GM12891 (cell line): ENCODE data around the gene CCNQ.

Experiments used
- DNase-seq: peaks from one replicate; pipeline ENCODE4 v3.0.0; 2011; ENCODE audit warnings: low spot score; ENCODE audit not compliant: insufficient read length
- FAIRE-seq: peaks from 2 replicates; lab custom pipeline; 2011; peaks lifted over from hg19 to GRCh38; lab: Jason Lieb, UNC
- PAX5 ChIP-seq: IDR thresholded peaks from 2 replicates; pipeline ENCODE4 v1.6.1; 2011; ENCODE audit warnings: low read length, moderate library complexity, mild to moderate bottlenecking; ENCODE audit not compliant: insufficient read depth, severe bottlenecking
- POLR2A ChIP-seq: IDR thresholded peaks from 2 replicates; pipeline ENCODE4 v1.6.1; 2011; ENCODE audit warnings: low read depth, low read length, control low read depth
- POLR2AphosphoS5 ChIP-seq: IDR thresholded peaks from 2 replicates; pipeline ENCODE4 v1.6.1; 2011; ENCODE audit warnings: low read depth, low read length, control low read depth
- POU2F2 ChIP-seq: IDR thresholded peaks from 2 replicates; pipeline ENCODE4 v1.6.1; 2011; ENCODE audit warnings: low read depth, mild to moderate bottlenecking, control low read depth, low read length, moderate library complexity
- SPI1 ChIP-seq: IDR thresholded peaks from 2 replicates; pipeline ENCODE4 v1.6.1; 2011; ENCODE audit warnings: low read depth, low read length, control low read depth
- TAF1 ChIP-seq: IDR thresholded peaks from 2 replicates; pipeline ENCODE4 v1.6.1; 2011; ENCODE audit warnings: low read depth, low read length, control low read depth

CCNQ gene

GRCh38 chrX:153637121-153638040 is 38.4 kb upstream of the CCNQ start:
- FAIRE-seq, result no peak
- TF ChIP-seq PAX5 (no peak), POLR2A (no peak), POLR2AphosphoS5 (no peak), SPI1 (no peak), POU2F2 (no peak), TAF1 (no peak)
- DNase-seq, result no peak

DNA sequence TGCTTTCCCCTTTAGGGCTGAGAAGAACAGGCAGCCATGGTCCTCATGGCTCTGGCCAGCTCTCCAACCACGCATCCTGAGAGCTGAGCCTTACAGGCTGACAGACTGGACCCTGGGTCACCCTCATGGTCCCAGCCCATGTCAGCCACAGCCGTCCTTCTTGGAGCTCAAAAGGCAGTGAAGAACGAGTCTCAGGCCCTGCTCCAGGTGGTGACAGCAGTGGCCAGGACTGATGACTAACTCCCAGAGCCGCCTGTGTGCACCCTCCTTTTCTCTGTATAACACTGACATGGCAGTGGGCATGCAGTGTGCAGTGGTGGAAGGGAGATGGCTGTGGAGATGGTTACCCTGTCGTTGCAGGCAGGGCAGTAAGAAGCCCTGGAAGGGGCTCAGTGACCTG is 37.8 kb upstream of the CCNQ start:
- TF ChIP-seq TAF1, result no peak
- no peak for TF ChIP-seq POLR2A
- TF ChIP-seq POU2F2, result no peak
- TF ChIP-seq POLR2AphosphoS5, result no peak
- no peak for TF ChIP-seq PAX5
- no peak for TF ChIP-seq SPI1
- DNase-seq, result no peak
- FAIRE-seq, result no peak

- FAIRE-seq (no peak), DNase-seq (no peak)
Measured at GRCh38 chrX:153635788-153636668, 37.1 kb upstream of the CCNQ start.

GRCh38 chrX:153635388-153635787 is 36.4 kb upstream of the CCNQ start:
- DNase-seq (no peak), FAIRE-seq (no peak)
- TF ChIP-seq POU2F2, result no peak
- TF ChIP-seq TAF1, result no peak
- TF ChIP-seq POLR2A, result no peak
- TF ChIP-seq SPI1, result no peak
- no peak for TF ChIP-seq PAX5
- no peak for TF ChIP-seq POLR2AphosphoS5

More at GRCh38 chrX:153635788-153636668, 37.1 kb upstream of the CCNQ start:
- TF ChIP-seq TAF1, result no peak
- TF ChIP-seq PAX5, result no peak
- no peak for TF ChIP-seq SPI1

DNA sequence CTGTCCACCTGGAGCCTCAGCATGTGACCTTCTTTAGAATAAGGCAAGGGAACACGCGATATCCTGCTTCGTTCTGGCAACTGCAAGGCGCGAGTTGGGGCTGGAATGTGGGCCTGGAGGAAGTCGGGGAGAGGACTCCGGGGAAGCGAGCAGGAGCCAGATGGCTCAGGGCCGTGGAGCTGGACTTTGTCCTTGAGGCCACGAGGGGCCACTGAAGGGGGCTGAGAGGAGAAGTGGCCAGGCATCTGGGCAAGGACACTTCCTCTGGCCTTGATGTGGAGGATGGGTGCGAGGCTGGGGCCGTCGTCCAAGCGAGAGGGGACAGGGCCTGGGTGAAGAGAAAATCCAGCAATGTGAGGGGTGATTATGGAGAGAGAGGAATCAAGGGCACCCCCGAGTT is 35.9 kb upstream of the CCNQ start:
- FAIRE-seq (no peak), DNase-seq (no peak)
- TF ChIP-seq TAF1 (no peak), POU2F2 (no peak), POLR2A (no peak), POLR2AphosphoS5 (no peak), PAX5 (no peak), SPI1 (no peak)

- DNase-seq (no peak), FAIRE-seq (no peak)
- TF ChIP-seq POLR2A (no peak), POU2F2 (no peak), TAF1 (no peak), PAX5 (no peak), POLR2AphosphoS5 (no peak), SPI1 (no peak)
Measured at GRCh38 chrX:153634236-153634635, 35.3 kb upstream of the CCNQ start.

DNA sequence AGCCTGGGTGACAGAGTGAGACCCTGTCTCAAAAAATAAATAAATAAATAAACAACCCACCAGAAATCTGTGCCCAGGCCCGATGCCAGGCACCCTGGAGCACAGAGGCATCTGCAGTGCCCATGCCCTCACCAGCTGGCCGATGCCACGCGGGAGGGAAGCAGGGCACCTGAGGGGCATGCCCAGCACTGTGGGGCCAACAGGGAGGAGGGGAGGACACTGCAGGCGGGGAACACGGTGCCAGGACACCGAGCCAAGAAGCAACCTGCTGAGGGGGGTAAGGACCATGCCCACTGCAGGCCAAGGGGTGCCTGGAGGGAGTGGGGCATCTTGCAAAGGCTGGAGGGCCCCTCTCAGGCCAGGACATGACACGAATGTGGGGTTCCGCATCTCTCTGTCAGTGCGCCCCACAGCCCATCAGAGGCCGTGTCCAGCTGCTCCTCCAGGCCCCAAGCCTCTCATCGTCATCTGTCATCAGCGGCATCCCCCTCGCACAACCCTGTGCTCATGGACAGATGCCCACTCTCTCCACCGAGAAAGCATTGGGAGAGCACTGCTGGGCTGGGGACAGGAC is 34.8 kb upstream of the CCNQ start:
- FAIRE-seq (no peak), DNase-seq (no peak)
- TF ChIP-seq TAF1 (no peak), SPI1 (no peak), POLR2AphosphoS5 (no peak), POU2F2 (no peak), POLR2A (no peak), PAX5 (no peak)

DNA sequence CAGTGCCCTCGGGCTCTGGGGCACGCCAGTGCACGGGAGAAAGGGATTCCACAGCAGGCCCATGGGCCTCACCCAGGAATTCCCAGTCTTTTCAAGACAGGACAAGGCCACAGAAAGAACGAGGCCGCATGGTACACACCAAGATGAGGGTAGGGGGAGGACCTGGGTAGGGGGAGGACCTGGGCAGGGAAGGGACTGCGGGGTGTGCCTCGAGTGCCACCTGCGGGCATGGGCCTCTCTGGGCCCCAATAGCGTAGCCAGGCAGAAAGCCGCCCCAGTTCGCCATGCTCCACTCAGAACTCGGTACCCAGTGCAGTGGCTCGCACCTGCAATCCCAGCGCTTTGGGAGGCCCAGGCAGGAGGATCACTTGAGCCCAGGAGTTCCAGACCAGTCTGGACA is 34.1 kb upstream of the CCNQ start:
- FAIRE-seq (no peak), DNase-seq (no peak)
- TF ChIP-seq TAF1 (no peak), POLR2A (no peak), POU2F2 (no peak), PAX5 (no peak), SPI1 (no peak), POLR2AphosphoS5 (no peak)

- DNase-seq (no peak), FAIRE-seq (no peak)
- TF ChIP-seq POU2F2 (no peak), TAF1 (no peak), PAX5 (no peak), POLR2A (no peak), SPI1 (no peak), POLR2AphosphoS5 (no peak)
Measured at GRCh38 chrX:153632595-153632946, 33.6 kb upstream of the CCNQ start.
